ENCODE data around the gene CD58.
A peak's percentile ranks its signal among the peaks of the same experiment; 100 is the strongest.
"Not testable (repeated sequence)": the region's sequence is repeated elsewhere in the genome, so short reads cannot be mapped to it uniquely, and the experiment has no call there.

CD58 gene

GRCh38 chr1:116595946-116596741 lies 25.3 kb upstream of the CD58 start:
- H3K4me3 ChIP-seq (ENCODE audit: low read length); DNase-seq (ENCODE audit: low read depth): not testable (repeated sequence)
- TF ChIP-seq, protein P1, sequence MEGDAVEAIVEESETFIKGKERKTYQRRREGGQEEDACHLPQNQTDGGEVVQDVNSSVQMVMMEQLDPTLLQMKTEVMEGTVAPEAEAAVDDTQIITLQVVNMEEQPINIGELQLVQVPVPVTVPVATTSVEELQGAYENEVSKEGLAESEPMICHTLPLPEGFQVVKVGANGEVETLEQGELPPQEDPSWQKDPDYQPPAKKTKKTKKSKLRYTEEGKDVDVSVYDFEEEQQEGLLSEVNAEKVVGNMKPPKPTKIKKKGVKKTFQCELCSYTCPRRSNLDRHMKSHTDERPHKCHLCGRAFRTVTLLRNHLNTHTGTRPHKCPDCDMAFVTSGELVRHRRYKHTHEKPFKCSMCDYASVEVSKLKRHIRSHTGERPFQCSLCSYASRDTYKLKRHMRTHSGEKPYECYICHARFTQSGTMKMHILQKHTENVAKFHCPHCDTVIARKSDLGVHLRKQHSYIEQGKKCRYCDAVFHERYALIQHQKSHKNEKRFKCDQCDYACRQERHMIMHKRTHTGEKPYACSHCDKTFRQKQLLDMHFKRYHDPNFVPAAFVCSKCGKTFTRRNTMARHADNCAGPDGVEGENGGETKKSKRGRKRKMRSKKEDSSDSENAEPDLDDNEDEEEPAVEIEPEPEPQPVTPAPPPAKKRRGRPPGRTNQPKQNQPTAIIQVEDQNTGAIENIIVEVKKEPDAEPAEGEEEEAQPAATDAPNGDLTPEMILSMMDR (conservative IDR thresholded peaks at IDR 0.05; ENCODE audit: low read depth, low read length) = peak; percentile 56

DNA sequence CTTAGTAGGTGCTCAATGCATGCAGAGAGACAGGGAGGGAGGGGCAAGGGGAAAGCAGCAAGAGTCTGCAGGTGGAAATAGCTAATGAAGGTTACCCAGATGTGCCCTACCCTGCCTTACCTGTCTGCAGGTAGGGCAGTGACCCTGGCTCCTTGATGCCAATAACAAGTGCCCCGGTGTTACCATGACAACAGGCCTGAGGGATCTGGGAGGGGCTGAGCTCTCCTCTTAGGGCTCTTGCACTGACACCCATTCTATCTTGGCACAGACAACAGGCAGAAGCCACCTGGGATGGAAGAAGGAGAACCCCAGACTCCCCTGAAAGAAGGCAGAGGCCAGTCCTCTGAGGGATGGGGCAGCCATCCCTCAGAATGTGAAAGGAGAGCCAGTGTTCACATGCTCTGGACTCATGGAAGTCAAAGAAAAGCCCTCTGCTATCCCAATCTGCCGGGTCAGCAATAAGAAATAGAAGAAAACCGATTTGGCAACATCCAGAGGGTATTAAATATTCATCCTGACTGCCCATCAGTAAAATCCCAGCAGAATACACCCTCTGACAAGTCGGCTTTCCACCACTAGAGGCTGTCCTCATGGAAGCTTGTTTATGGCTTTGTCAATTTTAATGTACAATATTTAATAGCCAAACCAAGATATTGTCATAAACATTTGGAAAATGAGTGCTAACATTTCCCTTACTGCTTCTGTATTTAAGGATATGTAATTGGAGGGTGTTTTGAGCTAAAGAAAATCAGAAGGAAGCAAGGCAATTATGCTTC lies 24.4 kb upstream of the CD58 start:
- not testable (repeated sequence) for DNase-seq (ENCODE audit: low read depth); H3K4me3 ChIP-seq (ENCODE audit: low read length)
- TF ChIP-seq, protein P1 (conservative IDR thresholded peaks at IDR 0.05; ENCODE audit: low read depth, low read length) = peak; percentile 50

DNA sequence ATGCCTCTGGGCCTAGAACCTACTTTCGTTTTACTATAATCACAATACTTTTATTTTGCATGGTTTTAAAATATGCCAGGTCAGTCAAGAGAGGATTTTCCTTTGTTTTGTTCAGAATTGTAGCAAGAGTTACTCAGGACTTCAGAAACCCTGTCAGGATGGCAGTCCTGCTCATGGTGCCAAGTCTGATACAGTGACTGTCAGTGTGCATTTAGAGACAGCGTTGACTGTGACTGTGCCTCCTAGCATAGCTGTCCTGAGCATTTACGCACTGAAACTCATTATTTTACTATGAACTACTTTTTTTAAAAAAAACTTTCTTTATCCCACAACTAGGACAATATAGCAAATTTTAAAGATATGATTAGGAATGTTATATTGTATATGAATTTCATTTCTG lies 23.2 kb upstream of the CD58 start:
- DNase-seq (ENCODE audit: low read depth); H3K4me3 ChIP-seq (ENCODE audit: low read length): not testable (repeated sequence)

DNA sequence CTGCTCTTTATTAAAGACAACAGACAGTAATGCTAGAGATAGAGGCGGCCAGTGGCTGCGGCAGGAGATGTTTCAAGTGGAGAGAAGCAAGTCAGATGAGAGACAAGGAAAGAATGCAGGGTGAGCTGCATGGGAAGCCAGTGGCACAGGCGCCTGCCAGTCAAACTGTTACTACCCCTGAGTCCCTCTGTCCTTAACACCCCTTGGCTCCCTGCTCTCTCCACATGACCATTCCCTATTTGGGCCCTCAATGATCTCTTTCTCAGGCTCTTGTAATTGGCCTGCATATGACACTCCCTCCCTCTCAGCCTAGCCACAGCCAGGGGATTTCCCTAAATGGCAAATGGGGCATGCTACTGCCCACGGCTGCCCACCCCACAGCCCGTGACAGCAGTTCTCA lies 22.6 kb upstream of the CD58 start:
- H3K4me3 ChIP-seq (ENCODE audit: low read length); DNase-seq (ENCODE audit: low read depth): not testable (repeated sequence)

DNA sequence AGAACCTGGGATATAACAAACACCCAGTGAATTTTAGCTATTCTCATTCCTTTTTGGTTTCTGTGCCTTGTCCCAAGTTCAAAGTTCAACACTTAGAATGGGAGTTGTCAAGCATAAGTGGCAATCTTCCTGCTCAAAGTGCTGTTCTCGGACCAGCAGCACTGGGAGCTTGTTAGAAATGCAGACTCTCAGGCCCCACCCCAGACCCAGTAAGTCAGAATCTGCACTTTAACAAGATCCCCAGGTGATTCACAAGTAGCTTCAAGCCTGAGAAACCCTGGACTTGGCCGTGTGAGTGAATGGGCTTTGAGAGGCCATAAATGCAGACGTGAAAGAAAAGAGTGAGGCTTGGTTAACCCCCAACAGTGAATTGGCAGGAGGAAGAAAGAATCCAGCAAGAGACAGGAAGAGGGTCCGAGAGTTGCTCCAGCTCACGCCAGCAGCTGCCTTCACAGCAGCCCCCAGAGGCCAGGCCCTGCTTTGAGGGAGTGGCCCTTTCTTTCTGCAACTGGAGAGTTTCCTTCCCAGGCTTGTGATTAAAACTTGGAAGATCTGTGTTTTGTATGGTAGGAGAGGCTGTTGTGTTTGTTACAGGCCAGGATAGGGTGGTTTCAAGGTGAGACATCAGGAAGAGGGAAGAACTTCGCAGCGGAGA lies 21.3 kb upstream of the CD58 start:
- not testable (repeated sequence) for DNase-seq (ENCODE audit: low read depth)

DNA sequence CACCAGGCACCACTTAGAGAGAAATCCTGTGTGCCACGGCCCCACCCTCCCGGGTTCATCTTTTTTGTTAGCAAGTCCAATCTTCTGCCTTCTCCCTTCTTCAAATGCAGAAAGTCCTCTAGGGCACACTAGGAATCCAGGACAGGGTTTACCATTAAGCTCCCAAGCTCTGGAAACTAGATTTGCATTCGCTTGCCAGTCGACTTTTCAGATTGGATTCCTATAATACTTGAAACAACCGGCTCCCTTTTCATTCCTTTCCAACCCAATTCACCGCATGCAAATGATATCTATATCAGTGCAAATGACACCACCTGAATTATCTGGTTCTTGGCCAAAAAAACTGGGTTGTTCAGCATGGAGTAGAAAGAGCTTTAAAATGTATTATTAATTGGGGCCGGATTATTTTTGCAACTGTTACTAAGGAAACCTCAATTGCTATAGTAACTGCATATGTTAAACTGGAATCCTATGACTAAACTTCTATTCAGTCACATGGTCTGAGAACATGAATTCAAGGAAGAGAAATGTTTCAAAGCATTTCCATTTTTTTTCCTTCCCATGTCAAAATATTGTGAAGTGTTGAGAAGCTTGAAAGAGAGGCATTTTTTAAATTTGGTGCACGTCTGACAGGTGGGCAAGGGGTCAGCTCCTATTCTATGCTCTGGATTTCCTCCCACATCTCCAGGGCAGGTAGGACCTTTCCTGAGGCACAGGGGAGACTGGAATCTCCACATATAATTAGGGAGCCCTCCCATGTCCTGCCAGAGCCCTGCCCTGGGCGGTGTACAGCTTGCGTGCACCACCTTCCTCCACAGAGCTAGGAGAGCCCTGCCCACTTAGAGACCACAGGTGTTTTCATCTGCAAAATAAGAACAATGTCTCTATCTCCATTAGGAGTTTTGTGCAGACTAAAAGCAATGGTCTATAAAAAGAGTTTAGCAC lies 20.5 kb upstream of the CD58 start:
- H3K4me3 ChIP-seq (ENCODE audit: low read length); DNase-seq (ENCODE audit: low read depth): not testable (repeated sequence)

More for the DNA sequence above, 21.3 kb upstream of the CD58 start:
- H3K4me3 ChIP-seq (ENCODE audit: low read length) = not testable (repeated sequence)

- not testable (repeated sequence) for H3K4me3 ChIP-seq (ENCODE audit: low read length); DNase-seq (ENCODE audit: low read depth)
Observed at GRCh38 chr1:116590359-116591005, 19.7 kb upstream of the CD58 start.

- not testable (repeated sequence) for H3K4me3 ChIP-seq (ENCODE audit: low read length); DNase-seq (ENCODE audit: low read depth)
Observed at GRCh38 chr1:116589101-116589735, 18.4 kb upstream of the CD58 start.

- no peak overlapping the region for H3K4me3 ChIP-seq (ENCODE audit: low read length)
- TF ChIP-seq, protein P1 (conservative IDR thresholded peaks at IDR 0.05; ENCODE audit: low read depth, low read length) = no peak
- no peak for DNase-seq (ENCODE audit: low read depth)
Observed at GRCh38 chr1:116587501-116588227, 16.8 kb upstream of the CD58 start.

Data from retinal pigment epithelial cell (primary cell).